ENCODE measurements around the gene USP47.

The USP47 gene

GRCh38 chr11:11985016-11985715, 143.4 kb downstream of the USP47 start:
- no peak for DNase-seq

GRCh38 chr11:11985954-11986949, 144.5 kb downstream of the USP47 start:
- no peak for DNase-seq

GRCh38 chr11:11987503-11988022, 145.8 kb downstream of the USP47 start:
- no peak for DNase-seq

- no peak for DNase-seq
Observed at GRCh38 chr11:11988099-11988651, 146.4 kb downstream of the USP47 start.

GRCh38 chr11:11988681-11989261, 147.0 kb downstream of the USP47 start:
- no peak for DNase-seq

- DNase-seq = no peak
Observed at GRCh38 chr11:11989774-11990744, 148.3 kb downstream of the USP47 start.

- DNase-seq = no peak
Observed at GRCh38 chr11:11992257-11993212, 150.8 kb downstream of the USP47 start.

GRCh38 chr11:11993839-11994238, 152.1 kb downstream of the USP47 start:
- DNase-seq = no peak

GRCh38 chr11:11995601-11996000, 153.8 kb downstream of the USP47 start:
- no peak for DNase-seq

GRCh38 chr11:11996321-11997048, 154.7 kb downstream of the USP47 start:
- no peak for DNase-seq

- DNase-seq = no peak
Observed at GRCh38 chr11:11997049-11997322, 155.2 kb downstream of the USP47 start.

- no peak for DNase-seq
Observed at GRCh38 chr11:11998091-11998781, 156.5 kb downstream of the USP47 start.

GRCh38 chr11:12001186-12001585, 159.4 kb downstream of the USP47 start:
- DNase-seq = no peak

GRCh38 chr11:12003336-12003735, 161.6 kb downstream of the USP47 start:
- no peak for DNase-seq

GRCh38 chr11:12003815-12004214, 162.0 kb downstream of the USP47 start:
- no peak for DNase-seq

- DNase-seq = no peak
Observed at GRCh38 chr11:12005061-12005460, 163.3 kb downstream of the USP47 start.

GRCh38 chr11:12005476-12005875, 163.7 kb downstream of the USP47 start:
- no peak for DNase-seq

- no peak for DNase-seq
Observed at GRCh38 chr11:12006552-12007229, 164.9 kb downstream of the USP47 start.

- DNase-seq = no peak
Observed at GRCh38 chr11:12007230-12007593, 165.4 kb downstream of the USP47 start.
